NT2/D1 (cell line): ENCODE results near the gene SURF6.
"Not testable (repeated sequence)": the region's sequence is repeated elsewhere in the genome, so short reads cannot be mapped to it uniquely, and the experiment has no call there.

ENCODE experiments used
- DNase-seq: peaks from one replicate; pipeline ENCODE4 v3.0.0-alpha.2; 2011; ENCODE audit warnings: low read depth, low spot score
- H3K27me3 ChIP-seq: 2 replicates; pipeline ENCODE4 v1.6.0; 2011; ENCODE audit warnings: mild to moderate bottlenecking; ENCODE audit not compliant: insufficient read length, insufficient read depth
- H3K36me3 ChIP-seq: 2 replicates; pipeline ENCODE4 v1.6.1; 2011; ENCODE audit warnings: mild to moderate bottlenecking, low read length, mixed read lengths; ENCODE audit not compliant: insufficient read depth, insufficient read length
- H3K4me1 ChIP-seq: 2 replicates; pipeline ENCODE4 v1.5.1; 2011; ENCODE audit not compliant: insufficient read depth, insufficient read length
- H3K4me3 ChIP-seq: 2 replicates; pipeline ENCODE4 v1.5.1; 2011; ENCODE audit warnings: low read depth; ENCODE audit not compliant: insufficient read length
- H3K9ac ChIP-seq: 2 replicates; pipeline ENCODE4 v1.6.0; 2011; ENCODE audit warnings: low read depth; ENCODE audit not compliant: insufficient read length
- H3K9me3 ChIP-seq: 2 replicates; pipeline ENCODE4 v1.5.1; 2011; ENCODE audit warnings: mild to moderate bottlenecking, low read length; ENCODE audit not compliant: insufficient read depth
- SUZ12 ChIP-seq: IDR thresholded peaks from 2 replicates; pipeline ENCODE4 v1.6.1; 2011; ENCODE audit not compliant: insufficient read length, insufficient read depth; ENCODE audit errors: extremely low read depth
- YY1 ChIP-seq: IDR thresholded peaks from 2 replicates; pipeline ENCODE4 v1.6.1; 2011; ENCODE audit not compliant: insufficient read length, insufficient read depth
- ZNF274 ChIP-seq: IDR thresholded peaks from 2 replicates; pipeline ENCODE4 v1.6.1; 2011; ENCODE audit warnings: mild to moderate bottlenecking, low read depth, low read length

SURF6 gene

DNA sequence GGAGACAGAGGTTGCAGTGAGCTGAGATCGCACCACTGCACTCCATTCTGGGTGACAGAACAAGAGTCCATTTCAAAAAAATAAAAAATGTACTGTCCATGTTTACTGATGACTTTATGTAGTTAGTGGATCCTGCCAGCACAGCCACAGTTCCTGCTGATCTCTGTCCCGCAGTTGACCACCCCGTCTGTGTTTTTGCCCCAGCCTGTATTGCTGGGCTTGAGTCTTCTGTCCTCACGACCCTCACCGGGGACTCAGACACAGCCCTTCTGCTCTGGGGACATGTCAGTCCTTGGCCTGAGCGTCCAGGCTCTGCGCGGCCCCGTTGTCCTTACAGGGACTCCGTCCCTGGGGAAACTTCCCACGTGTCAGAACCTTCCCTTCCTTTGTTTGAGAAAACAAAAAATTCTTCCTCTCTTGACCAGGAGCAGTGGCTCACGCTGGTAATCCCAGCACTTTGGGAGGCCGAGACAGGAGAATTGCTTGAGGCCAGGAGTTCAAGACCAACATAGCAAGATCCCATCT, 14.5 kb downstream of the SURF6 start:
- Histone ChIP-seq H3K9ac (no peak overlapping the region), H3K4me3 (no peak overlapping the region), H3K36me3 (no peaks in the 10 kb centered on the region), H3K27me3 (no peaks in the 10 kb centered on the region), H3K4me1 (peaks cover 4% of the 10 kb centered on the region), H3K9me3 (peaks cover 8% of the 10 kb centered on the region; the same call in 1 of the 2 replicates)
- no peak for DNase-seq
- TF ChIP-seq ZNF274: no peak
- TF ChIP-seq SUZ12: no peak
- TF ChIP-seq YY1: no peak

DNA sequence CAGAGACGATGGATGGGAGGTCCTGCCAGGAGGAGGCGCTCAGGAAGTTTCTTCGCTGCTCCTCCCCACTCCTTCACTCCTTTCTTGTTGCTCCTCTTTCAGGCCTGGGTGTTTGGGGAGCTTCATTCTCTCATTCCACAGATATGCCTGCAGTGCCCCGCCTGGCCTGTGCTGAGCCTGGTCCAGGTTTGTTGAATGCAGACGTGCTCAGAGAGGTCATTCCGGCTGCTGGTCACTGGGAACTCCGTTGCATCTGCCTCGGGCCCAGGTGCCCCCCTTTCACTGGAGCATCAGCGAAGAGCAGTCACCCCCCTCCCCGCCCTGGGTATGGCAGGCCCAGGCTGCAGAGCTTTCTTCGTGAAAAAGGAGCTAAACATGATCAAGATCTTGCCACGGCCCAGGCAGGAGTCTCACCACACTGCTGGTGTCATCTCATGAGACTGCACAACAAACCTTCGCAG, 15.5 kb downstream of the SURF6 start:
- no peak for DNase-seq
- Histone ChIP-seq H3K9ac (no peak overlapping the region), H3K4me3 (no peak overlapping the region), H3K4me1 (peaks cover 4% of the 10 kb centered on the region), H3K36me3 (no peaks in the 10 kb centered on the region), H3K9me3 (peaks cover 8% of the 10 kb centered on the region; the same call in 1 of the 2 replicates), H3K27me3 (no peaks in the 10 kb centered on the region)
- TF ChIP-seq YY1 (no peak), SUZ12 (no peak), ZNF274 (no peak)

DNA sequence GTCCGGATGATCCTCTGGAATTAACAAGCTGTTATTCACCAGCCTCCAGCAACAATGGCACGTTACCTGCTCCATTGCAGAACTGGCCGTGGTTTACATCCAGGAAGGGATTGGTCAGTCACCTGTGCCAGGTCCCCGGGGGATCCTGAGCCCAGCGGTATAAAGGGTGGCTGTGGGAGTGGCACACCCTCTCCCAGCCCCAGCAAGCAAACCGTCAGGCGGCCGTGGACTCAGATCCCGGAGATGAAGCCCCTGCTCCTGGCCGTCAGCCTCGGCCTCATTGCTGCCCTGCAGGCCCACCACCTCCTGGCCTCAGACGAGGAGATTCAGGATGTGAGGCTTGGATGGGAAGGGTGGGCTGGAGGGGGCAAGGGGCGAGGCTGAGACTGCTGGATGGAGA, 18.4 kb downstream of the SURF6 start:
- not testable (repeated sequence) for DNase-seq, H3K9me3 ChIP-seq, H3K9ac ChIP-seq, H3K4me3 ChIP-seq, H3K36me3 ChIP-seq, H3K4me1 ChIP-seq, H3K27me3 ChIP-seq

DNA sequence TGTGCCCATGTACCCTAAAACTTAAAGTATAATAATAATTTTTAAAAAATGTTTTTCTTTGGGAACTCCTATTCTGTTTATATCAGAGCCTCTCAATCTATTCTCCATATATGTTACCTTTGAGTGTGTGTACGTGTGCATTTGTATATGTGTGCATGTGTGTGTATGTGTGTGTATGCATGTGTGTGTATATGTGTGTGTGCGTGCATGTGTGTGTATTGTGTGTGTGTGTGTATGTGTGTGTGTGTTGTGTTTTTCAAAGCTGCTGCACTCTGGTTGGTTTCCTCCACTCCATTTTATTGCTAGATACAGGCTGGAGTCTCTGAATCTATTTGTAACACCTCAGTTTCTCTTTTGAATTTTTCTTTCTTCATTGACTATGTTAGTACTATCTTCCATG, 20.0 kb downstream of the SURF6 start:
- H3K4me1 ChIP-seq: peaks cover 4% of the 10 kb centered on the region
- no peak for TF ChIP-seq YY1
- TF ChIP-seq ZNF274: no peak
- no peak for TF ChIP-seq SUZ12
- no peaks in the 10 kb centered on the region for H3K36me3 ChIP-seq
- H3K9ac ChIP-seq: no peak overlapping the region
- no peaks in the 10 kb centered on the region for H3K27me3 ChIP-seq
- no peak for DNase-seq
- H3K4me3 ChIP-seq: no peak overlapping the region
- no peaks in the 10 kb centered on the region for H3K9me3 ChIP-seq

DNA sequence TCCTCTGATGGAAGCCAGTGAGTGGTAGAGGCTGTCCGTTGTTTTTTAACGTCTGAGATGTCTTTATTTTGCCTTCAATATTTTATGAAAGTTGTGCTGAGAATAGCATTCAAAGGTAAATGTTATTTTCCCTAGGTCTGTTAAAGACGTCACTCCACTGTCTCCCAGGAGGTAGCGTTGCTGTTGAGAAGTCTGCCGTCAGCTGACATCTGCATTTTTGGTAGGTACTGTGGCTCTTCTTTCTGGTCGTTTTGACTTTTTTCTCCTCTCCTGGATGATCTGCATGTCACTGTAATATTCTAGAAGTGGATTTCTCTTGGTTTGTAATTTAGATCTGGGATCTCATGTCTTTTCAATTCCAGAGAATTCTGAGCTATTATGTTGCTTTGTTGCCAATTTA, 26.4 kb downstream of the SURF6 start:
- H3K4me1 ChIP-seq: peaks cover 7% of the 10 kb centered on the region
- TF ChIP-seq YY1 (no peak), ZNF274 (no peak), SUZ12 (no peak)
- peaks cover 3% of the 10 kb centered on the region for H3K27me3 ChIP-seq
- H3K4me3 ChIP-seq: no peak overlapping the region
- DNase-seq: no peak
- no peak overlapping the region for H3K9ac ChIP-seq
- peaks cover 7% of the 10 kb centered on the region; the same call in 1 of the 2 replicates for H3K9me3 ChIP-seq
- H3K36me3 ChIP-seq: no peaks in the 10 kb centered on the region

DNA sequence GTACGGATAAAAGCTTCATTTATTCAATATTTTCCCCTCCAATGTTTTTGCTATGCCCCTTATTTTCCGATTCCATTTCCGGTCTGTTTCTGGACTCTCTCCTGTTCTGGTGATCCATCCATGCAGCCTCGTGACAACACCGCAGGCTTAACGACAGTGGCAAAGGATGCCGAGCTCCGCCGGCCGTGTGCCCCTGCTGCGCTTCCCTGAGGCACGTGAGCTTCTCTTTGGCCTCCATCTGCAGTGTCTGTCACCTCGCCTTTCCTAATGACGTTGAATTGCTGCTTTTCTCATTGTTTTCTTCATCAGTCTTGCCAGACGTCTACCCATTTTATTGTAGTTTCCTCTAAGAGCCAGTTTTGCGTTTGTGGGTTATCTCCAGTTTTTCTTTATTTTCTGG, 28.7 kb downstream of the SURF6 start:
- H3K27me3 ChIP-seq: peaks cover 3% of the 10 kb centered on the region
- DNase-seq: no peak

DNA sequence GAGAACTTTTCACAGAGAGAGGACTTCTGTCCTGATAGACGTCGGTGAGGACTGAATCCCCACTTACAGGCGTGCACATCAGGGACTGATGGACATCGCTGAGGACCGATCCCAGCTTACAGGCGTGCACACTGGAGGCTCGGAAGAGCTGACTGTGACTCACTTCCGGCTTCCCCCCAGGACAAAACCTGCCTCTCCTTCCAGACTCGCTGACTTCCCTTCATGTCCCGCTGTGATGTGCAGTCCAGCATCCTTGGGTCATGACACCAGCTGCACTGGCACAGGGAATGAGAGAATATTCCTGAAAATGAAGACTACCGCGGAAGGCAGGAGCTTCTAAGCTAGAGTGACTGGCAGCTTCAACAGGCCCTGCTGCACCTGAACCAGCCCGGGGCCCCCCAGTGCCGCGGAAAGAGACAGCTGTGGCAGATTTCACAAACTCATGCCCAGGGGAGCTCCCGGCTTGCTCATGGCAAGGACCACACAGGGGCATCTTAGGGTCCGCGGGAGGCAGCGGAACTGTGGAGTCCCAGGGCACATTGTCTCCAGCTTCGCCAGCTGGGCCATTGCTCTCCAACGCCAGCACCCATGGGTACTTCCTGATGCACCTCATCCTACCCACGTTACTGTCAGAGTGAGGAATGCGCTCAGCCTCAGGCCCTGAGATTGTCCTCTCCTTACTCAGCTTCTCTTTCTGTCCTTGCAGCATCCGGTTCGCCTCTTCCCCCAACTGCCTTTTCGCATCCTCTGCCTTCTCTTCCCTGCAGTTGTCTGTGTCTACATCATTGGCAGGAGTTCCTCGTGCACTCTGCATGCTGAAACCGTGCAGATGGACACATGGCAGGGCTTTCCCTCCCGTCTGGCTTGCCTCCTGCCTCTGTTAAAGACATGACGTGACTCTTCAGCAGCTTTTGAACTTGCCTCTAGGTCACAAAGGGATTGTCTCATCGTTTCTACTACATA, 29.5 kb downstream of the SURF6 start:
- DNase-seq: no peak
- TF ChIP-seq ZNF274 (no peak), YY1 (no peak), SUZ12 (no peak)
- Histone ChIP-seq H3K27me3 (peaks cover 3% of the 10 kb centered on the region), H3K4me1 (peaks cover 13% of the 10 kb centered on the region), H3K9me3 (peaks cover 7% of the 10 kb centered on the region; the same call in 1 of the 2 replicates), H3K9ac (no peak overlapping the region), H3K4me3 (no peak overlapping the region), H3K36me3 (no peaks in the 10 kb centered on the region)

More for the DNA sequence above, 28.7 kb downstream of the SURF6 start:
- TF ChIP-seq YY1 (no peak), SUZ12 (no peak), ZNF274 (no peak)
- Histone ChIP-seq H3K4me1 (peaks cover 13% of the 10 kb centered on the region), H3K36me3 (no peaks in the 10 kb centered on the region), H3K9ac (no peak overlapping the region), H3K9me3 (peaks cover 7% of the 10 kb centered on the region; the same call in 1 of the 2 replicates), H3K4me3 (no peak overlapping the region)

DNA sequence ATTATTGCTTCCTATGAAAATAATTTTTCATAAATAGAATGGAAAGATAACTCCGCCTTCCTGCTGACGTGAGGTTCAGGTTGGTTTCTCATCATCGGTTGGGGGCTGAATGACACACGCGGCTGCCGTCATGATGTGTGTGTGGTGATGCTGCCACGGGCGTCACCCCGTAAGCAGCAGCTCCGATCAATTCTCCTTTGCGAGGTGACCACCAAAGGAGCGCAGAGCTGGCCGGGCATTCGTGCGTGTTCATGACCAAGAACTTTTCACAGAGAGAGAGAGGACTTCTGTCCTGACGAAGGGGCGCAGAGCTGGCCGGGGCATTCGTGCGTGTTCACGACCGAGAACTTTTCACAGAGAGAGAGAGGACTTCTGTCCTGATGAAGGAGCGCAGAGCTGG, 30.3 kb downstream of the SURF6 start:
- no peak for TF ChIP-seq SUZ12
- TF ChIP-seq ZNF274: no peak
- no peak for TF ChIP-seq YY1

More for the DNA sequence above, 30.3 kb downstream of the SURF6 start:
- Histone ChIP-seq H3K27me3 (peaks cover 3% of the 10 kb centered on the region), H3K36me3 (no peaks in the 10 kb centered on the region), H3K4me1 (peaks cover 13% of the 10 kb centered on the region), H3K4me3 (no peak overlapping the region), H3K9ac (no peak overlapping the region), H3K9me3 (peaks cover 7% of the 10 kb centered on the region; the same call in 1 of the 2 replicates)
- DNase-seq: no peak
